GM12878 (cell line): ENCODE measurements around the gene AKNA. TPM values are rescaled to one million over a fixed set of nuclear protein-coding genes. Genes with fewer than 3 reads are reported as not detected.

Source experiments
- ATAC-seq: fragments of 200-7000 bp; cut with Tn5 transposase; 3 replicates; pipeline ENCODE4 v1.9.1; 2020; ENCODE audit warnings: mild to moderate bottlenecking, moderate library complexity
- BruUV-seq: library from RNA; stranded (reverse); fragments of 400-500 nt; replicated peaks from 2 replicates; lab custom pipeline; 2021; lab: Mats Ljungman, UMichigan
- CTCF ChIA-PET: fragments of 300-600 bp; sonication (Branson Sonifier 250); formaldehyde crosslinking; extraction: SDS; loops from one replicate; lab custom pipeline; 2021; ENCODE audit warnings: inconsistent platforms; lab: Yijun Ruan, JAX
- POLR2A ChIA-PET: fragments of 350-600 bp; formaldehyde crosslinking; extraction: SDS; loops from one replicate; lab custom pipeline; 2021; ENCODE audit warnings: inconsistent platforms; lab: Charles Lee
- RAD21 ChIA-PET: fragments of 300-600 bp; sonication (Branson Sonifier 250); formaldehyde crosslinking; loops from one replicate; lab custom pipeline; 2023; ENCODE audit warnings: antibody characterized with exemption; ENCODE audit not compliant: unreplicated experiment; lab: Charles Lee
- SMC1A ChIA-PET: fragments of 300-600 bp; sonication (Branson Sonifier 250); formaldehyde crosslinking; loops from one replicate; lab custom pipeline; 2023; ENCODE audit not compliant: unreplicated experiment, uncharacterized antibody; lab: Charles Lee
- DNase-seq: peaks from one replicate; pipeline ENCODE4 v3.0.0-alpha.2; 2011; ENCODE audit warnings: low read depth, low spot score
- FAIRE-seq: peaks from 3 replicates; lab custom pipeline; 2011; peaks lifted over from hg19 to GRCh38; lab: Jason Lieb, UNC
- H2AFZ ChIP-seq: 2 replicates; pipeline ENCODE4 v1.6.0; 2011; ENCODE audit warnings: low read depth, low read length, control low read depth; ENCODE audit not compliant: control insufficient read depth
- H3K27ac ChIP-seq: 2 replicates; pipeline ENCODE4 v1.5.1; 2011; ENCODE audit warnings: control low read depth; ENCODE audit not compliant: control insufficient read depth, insufficient read depth
- H3K27me3 ChIP-seq, 2 experiments: replicated peaks in 1 of 2; 2 replicates each; pipeline versions ENCODE4 v1.6.0 to v1.6.1; 2011; ENCODE audit warnings: low read length in 1 of 2; ENCODE audit not compliant: control insufficient read depth in 2 of 2, insufficient read depth in 2 of 2
- H3K36me3 ChIP-seq, 2 experiments: 2 replicates each; pipeline ENCODE4 v1.5.1; 2011; ENCODE audit warnings: low read length in 1 of 2; ENCODE audit not compliant: control insufficient read depth in 2 of 2, insufficient read depth in 2 of 2
- H3K4me1 ChIP-seq: 2 replicates; pipeline ENCODE4 v1.6.1; 2011; ENCODE audit warnings: mild to moderate bottlenecking, low read length, moderate library complexity, mixed read lengths; ENCODE audit not compliant: control insufficient read depth, insufficient read depth
- H3K4me2 ChIP-seq: 2 replicates; pipeline ENCODE4 v1.6.0; 2011; ENCODE audit warnings: control low read depth; ENCODE audit not compliant: control insufficient read depth, insufficient read depth
- H3K4me3 ChIP-seq: fragments of 200-600 bp; sonication (generic); 2 replicates; pipeline ENCODE4 v1.5.1; 2016
- H3K79me2 ChIP-seq: 2 replicates; pipeline ENCODE4 v1.6.0; 2011; ENCODE audit warnings: low read length; ENCODE audit not compliant: control insufficient read depth, insufficient read depth
- H3K9ac ChIP-seq: 2 replicates; pipeline ENCODE4 v1.8.0; 2011; ENCODE audit warnings: low read length, control low read depth, mixed read lengths; ENCODE audit not compliant: control insufficient read depth, insufficient read depth
- H3K9me3 ChIP-seq: replicated peaks from 3 replicates; pipeline ENCODE4 v1.5.1; 2011; ENCODE audit warnings: mild to moderate bottlenecking, low read length; ENCODE audit not compliant: control insufficient read depth, insufficient read depth
- H4K20me1 ChIP-seq: 2 replicates; pipeline ENCODE4 v1.6.0; 2011; ENCODE audit not compliant: control insufficient read depth, insufficient read depth
- BCL3 ChIP-seq: IDR thresholded peaks from 2 replicates; pipeline ENCODE4 v1.6.1; 2011; ENCODE audit warnings: borderline replicate concordance, low read depth, mild to moderate bottlenecking, moderate library complexity, low read length; ENCODE audit not compliant: insufficient read depth, poor library complexity, severe bottlenecking
- CBFB ChIP-seq: IDR thresholded peaks from 2 replicates; pipeline ENCODE4 v1.6.1; 2016; ENCODE audit warnings: antibody characterized with exemption, low read depth
- CTCF ChIP-seq, 3 experiments: IDR thresholded peaks in 2 of 3; conservative IDR thresholded peaks in 1 of 3; 2 replicates each; pipeline ENCODE4 v1.5.1; 2011; ENCODE audit warnings: low read depth in 3 of 3, low read length in 3 of 3, mild to moderate bottlenecking in 3 of 3, control low read depth in 2 of 3, moderate library complexity in 2 of 3, inconsistent platforms in 1 of 3, mixed read lengths in 1 of 3; ENCODE audit not compliant: control insufficient read depth in 2 of 3, insufficient read depth in 1 of 3; ENCODE audit errors: extremely low read depth in 1 of 3
- ELK1 ChIP-seq: IDR thresholded peaks from 2 replicates; pipeline ENCODE4 v1.6.1; 2012; ENCODE audit warnings: low read depth, low read length, improper control_type of control experiment
- POLR2AphosphoS5 ChIP-seq: IDR thresholded peaks from 2 replicates; pipeline ENCODE4 v1.6.1; 2011; ENCODE audit warnings: mild to moderate bottlenecking, low read length, inconsistent platforms
- SP1 ChIP-seq: IDR thresholded peaks from one replicate; pipeline ENCODE4 v1.6.1; 2011; ENCODE audit warnings: low read depth, low read length
- YY1 ChIP-seq: IDR thresholded peaks from 2 replicates; pipeline ENCODE4 v1.6.1; 2011; ENCODE audit warnings: low read depth, mild to moderate bottlenecking, low read length
- ZBTB40 ChIP-seq: fragments of 450-650 bp; IDR thresholded peaks from 2 replicates; pipeline ENCODE4 v1.6.1; 2016; ENCODE audit warnings: mild to moderate bottlenecking, moderate library complexity, borderline replicate concordance
- WGBS: methylation state at CpG from one replicate; pipeline ENCODE4 v1.1.6; 2016; ENCODE audit warnings: low lambda C conversion rate; ENCODE audit not compliant: insufficient replicate concordance, insufficient coverage; ENCODE audit errors: missing lambda C conversion rate; 5-methylcytosine and 5-hydroxymethylcytosine counted together
- in situ Hi-C: fragments of 300-500 bp; cut with MboI; formaldehyde crosslinking; loops from 9 replicates; pipeline ENCODE4 v1.14.3; 2018; ENCODE audit warnings: mixed read lengths
- intact Hi-C: fragments of 100-400 bp; cut with micrococcal nuclease; formaldehyde crosslinking; loops from one replicate; pipeline ENCODE4 v1.14.2; 2022; ENCODE audit not compliant: unreplicated experiment
- polyA plus RNA-seq, 11 experiments: library from polyadenylated mRNA; depleted of rRNA in 4 of 11; unstranded in 6 of 11; stranded (reverse) in 5 of 11; fragments of >200 nt; fragmentation: Nextera tagmentation in 4 of 11; fragmentation: Illumina TruSeq in 1 of 11; extraction: Ambion mirVana in 4 of 11; extraction: Trizol in 1 of 11; gene quantifications; 1 replicate in 1 of 11; 2 replicates in 10 of 11; pipeline versions ENCODE4 v1.2.1 to v1.2.3, GENCODE V29; 2011 to 2016; ENCODE audit warnings: inconsistent platforms in 2 of 11, missing spikeins in 2 of 11, low read depth in 1 of 11
- total RNA-seq, 4 experiments: library from RNA; depleted of rRNA in 3 of 4; stranded (reverse); fragments of >200 nt in 3 of 4; fragmentation: Illumina TruSeq in 1 of 4; extraction: Trizol in 1 of 4; gene quantifications; 2 replicates each; pipeline versions ENCODE4 v1.2.1 to v1.2.3, GENCODE V29; 2013 to 2021

Gene AKNA
- total and polyA plus RNA-seq, 10 of the 15 experiments (the other 5 are each of a cell fraction or from before 2014, with no cell fraction given), result 1.6 to 132 (median 35.3) TPM

- CTCF ChIA-PET, result interaction anchor here (1.3 to 2.1 kb wide), 3 partner anchors 47 to 310 kb away, joined by 3 to 6 read pairs (median 5); no protein-coding TSS in a partner anchor
- no peaks in the 10 kb centered on the region for H3K79me2 ChIP-seq
- H4K20me1 ChIP-seq, result 0 out of 2 replicates have a peak, but pooled peaks cover 4% of the 10 kb centered on the region
- no TSS peak for BruUV-seq
- over 99% methylated on average over 9 of the region's 9 CpGs for WGBS
- peaks cover 57 to 71% of the 10 kb centered on the region in 2 experiments for H3K36me3 ChIP-seq
- peaks cover 8% of the 10 kb centered on the region; the same call in 1 of the 2 replicates for H3K4me1 ChIP-seq
- FAIRE-seq (no peak), DNase-seq (no peak), ATAC-seq (no peak)
- H3K4me3 ChIP-seq, result no peak overlapping the region
- no peak overlapping the region for H3K27ac ChIP-seq
- intact Hi-C loops (loop anchor here (5.0 to 10.0 kb wide), 2 partner anchors 161 to 309 kb away; partner anchors contain the start of gene WHRN), in situ Hi-C loops (no loop called here)
- H3K9me3 ChIP-seq, result no peaks in the 10 kb centered on the region
- H2AFZ ChIP-seq, result no peak overlapping the region
- no peak overlapping the region for H3K4me2 ChIP-seq
- no peak overlapping the region for H3K9ac ChIP-seq
- TF ChIP-seq CBFB (no peak), YY1 (no peak), ELK1 (no peak), POLR2AphosphoS5 (no peak), ZBTB40 (no peak), BCL3 (peak; percentile 68), SP1 (no peak), CTCF (IDR thresholded peaks at IDR 0.05 in 2 of 3, conservative IDR thresholded peaks at IDR 0.05 in 1 of 3; ENCODE audit: control insufficient read depth in 2 of 3, extremely low read depth in 1 of 3, insufficient read depth in 1 of 3, low read depth in 3 of 3, low read length in 3 of 3) (no peak)
- POLR2A ChIA-PET, result interaction anchor here (1.2 kb wide), 1 partner anchor 47 kb away, joined by 4 read pairs; no protein-coding TSS in a partner anchor
- SMC1A ChIA-PET, result no interaction called here
- RAD21 ChIA-PET, result no interaction called here
- no peaks in the 10 kb centered on the region for H3K27me3 ChIP-seq
Measured at GRCh38 chr9:114343471-114344187, 44.2 kb downstream of the AKNA start.
